Right ventricle myocardium inferior (tissue), 1 donor: ENCODE results near the gene EML1. TPM values are rescaled to one million over a fixed set of nuclear protein-coding genes. Genes with fewer than 3 reads are reported as not detected.
"Not testable (repeated sequence)": the region's sequence is repeated elsewhere in the genome, so short reads cannot be mapped to it uniquely, and the experiment has no call there.

Source experiments
- ATAC-seq: fragments of 200-7000 bp; cut with Tn5 transposase; one replicate; pipeline ENCODE4 v1.9.1; 2020; ENCODE audit warnings: mild to moderate bottlenecking, moderate library complexity
- DNase-seq: peaks from one replicate; pipeline ENCODE4 v3.0.0; 2021; ENCODE audit errors: missing footprints
- intact Hi-C: fragments of 100-400 bp; cut with DNase I; formaldehyde crosslinking; loops from one replicate; pipeline ENCODE4 v1.11.0; 2022
- total RNA-seq: library from RNA; stranded (reverse); fragmentation: NEBNext Ultra II Directional; extraction: Animal tissue kit (Norgen Biotek cat#: 25700); gene quantifications from one replicate; pipeline ENCODE4 v1.2.1, GENCODE V29; 2021
- donor health status: DM: no; HTN: yes; CAD: no; lungs with severe emphysema.

EML1 gene
- total RNA-seq, 1 donor from 2014 or later, result 49.6 TPM

GRCh38 chr14:99754141-99755067 lies 38.8 kb upstream of the EML1 start:
- DNase-seq, result no peak
- intact Hi-C loops, result loop anchor here (5.0 kb wide), 1 partner anchor 38 kb away; the partner anchor contains the start of gene EML1
- no peak for ATAC-seq

GRCh38 chr14:99755068-99755405 lies 38.2 kb upstream of the EML1 start:
- DNase-seq (peak; percentile 66), ATAC-seq (peak; percentile 16)

GRCh38 chr14:99755629-99756603 lies 37.3 kb upstream of the EML1 start:
- ATAC-seq (peak; percentile 79), DNase-seq (peak; percentile 91)
- intact Hi-C loops, result no loop called here

More at GRCh38 chr14:99755068-99755405, 38.2 kb upstream of the EML1 start:
- intact Hi-C loops, result no loop called here

GRCh38 chr14:99756796-99757195 lies 36.4 kb upstream of the EML1 start:
- DNase-seq (peak; percentile 69), ATAC-seq (no peak)
- intact Hi-C loops, result no loop called here

- no peak for DNase-seq
- no peak for ATAC-seq
- intact Hi-C loops, result no loop called here
These were observed 35.7 kb upstream of the EML1 start for GRCh38 chr14:99757331-99758070.

- DNase-seq, result no peak
- ATAC-seq, result no peak
- intact Hi-C loops, result no loop called here
These were observed 34.9 kb upstream of the EML1 start for GRCh38 chr14:99758121-99758821.

- intact Hi-C loops, result no loop called here
- no peak for DNase-seq
- ATAC-seq, result no peak
These were observed 34.2 kb upstream of the EML1 start for GRCh38 chr14:99758872-99759545.

GRCh38 chr14:99759546-99759925 lies 33.7 kb upstream of the EML1 start:
- DNase-seq (no peak), ATAC-seq (peak; percentile 33)
- intact Hi-C loops, result no loop called here

GRCh38 chr14:99760817-99761216 lies 32.4 kb upstream of the EML1 start:
- no peak for ATAC-seq
- intact Hi-C loops, result no loop called here
- no peak for DNase-seq

GRCh38 chr14:99762911-99763310 lies 30.3 kb upstream of the EML1 start:
- ATAC-seq, DNase-seq, intact Hi-C loops: not testable (repeated sequence)

- ATAC-seq (no peak), DNase-seq (no peak)
- intact Hi-C loops, result no loop called here
These were observed 29.5 kb upstream of the EML1 start for GRCh38 chr14:99763527-99764221.

GRCh38 chr14:99764222-99764706 lies 28.9 kb upstream of the EML1 start:
- ATAC-seq (no peak), DNase-seq (no peak)
- intact Hi-C loops, result no loop called here

- intact Hi-C loops, result no loop called here
- ATAC-seq, result peak; percentile 29
- no peak for DNase-seq
These were observed 24.8 kb upstream of the EML1 start for GRCh38 chr14:99768381-99768780.

GRCh38 chr14:99769123-99769522 lies 24.1 kb upstream of the EML1 start:
- intact Hi-C loops, result no loop called here
- ATAC-seq (no peak), DNase-seq (no peak)

- ATAC-seq (no peak), DNase-seq (no peak)
- intact Hi-C loops, result no loop called here
These were observed 23.4 kb upstream of the EML1 start for GRCh38 chr14:99769799-99770198.

GRCh38 chr14:99772371-99773283 lies 20.6 kb upstream of the EML1 start:
- no peak for ATAC-seq
- no peak for DNase-seq
- intact Hi-C loops, result no loop called here
